Measurements from ENCODE around the gene E2F2. TPM values are rescaled to one million over a fixed set of nuclear protein-coding genes. Genes with fewer than 3 reads are reported as not detected.

Gene E2F2
- total RNA-seq, 4 donors from 2014 or later = 0.10 to 0.27 (median 0.17) TPM; not detected in 1

GRCh38 chr1:23478896-23479665 lies 52.0 kb downstream of the E2F2 start:
- Histone ChIP-seq H3K36me3 (no peaks in the 10 kb centered on the region), H3K27ac (peak overlapping the region; percentile 79 to 85 (median 80)), H3K4me3 (replicated peaks in 1 of 3) (no peak overlapping the region), H3K9me3 (no peaks in the 10 kb centered on the region), H3K4me1 (peaks cover 31 to 57% of the 10 kb centered on the region in 2 donors), H3K27me3 (no peaks in the 10 kb centered on the region)
- intact Hi-C loops (cut with DNase I) = no loop called here
- TF ChIP-seq POLR2A (IDR thresholded peaks at IDR 0.05) (peak in 1 of 2 donors; percentile 88), CTCF (IDR thresholded peaks at IDR 0.05) (no peak)
- peak; percentile 94 to 96 for DNase-seq
- WGBS, 2 donors = 22 to 28% methylated on average over 8 to 9 of the region's 9 CpGs

- peak overlapping the region in 1 of 3 donors; percentile 79 for H3K27ac ChIP-seq
- no peaks in the 10 kb centered on the region for H3K27me3 ChIP-seq
- intact Hi-C loops (cut with DNase I) = no loop called here
- WGBS, 2 donors = 91 to 94% methylated on average over 9 to 10 of the region's 10 CpGs
- peaks cover 25 to 60% of the 10 kb centered on the region in 2 donors for H3K4me1 ChIP-seq
- no peaks in the 10 kb centered on the region for H3K9me3 ChIP-seq
- TF ChIP-seq CTCF (IDR thresholded peaks at IDR 0.05) (no peak), POLR2A (IDR thresholded peaks at IDR 0.05) (no peak)
- H3K4me3 ChIP-seq (replicated peaks in 1 of 3) = no peak overlapping the region
- H3K36me3 ChIP-seq = no peaks in the 10 kb centered on the region
- no peak for DNase-seq
These were observed 53.5 kb downstream of the E2F2 start for GRCh38 chr1:23477359-23478144.

GRCh38 chr1:23475641-23476040 lies 55.4 kb downstream of the E2F2 start:
- Histone ChIP-seq H3K36me3 (no peaks in the 10 kb centered on the region), H3K4me1 (peaks cover 23 to 57% of the 10 kb centered on the region in 2 donors), H3K9me3 (no peaks in the 10 kb centered on the region), H3K27me3 (no peaks in the 10 kb centered on the region), H3K27ac (peak overlapping the region in 1 of 3 donors; percentile 2), H3K4me3 (replicated peaks in 1 of 3) (no peak overlapping the region)
- intact Hi-C loops (cut with DNase I) = no loop called here
- 78 to 87% methylated on average over 3 of the region's 3 CpGs for WGBS, 2 donors
- TF ChIP-seq POLR2A (IDR thresholded peaks at IDR 0.05) (no peak), CTCF (IDR thresholded peaks at IDR 0.05) (no peak)
- no peak for DNase-seq

- Histone ChIP-seq H3K27ac (peak overlapping the region in 2 of 3 donors; percentile 2 to 59), H3K9me3 (no peaks in the 10 kb centered on the region), H3K4me1 (peaks cover 27 to 58% of the 10 kb centered on the region in 2 donors), H3K4me3 (replicated peaks in 1 of 3) (no peak overlapping the region), H3K36me3 (no peaks in the 10 kb centered on the region), H3K27me3 (no peaks in the 10 kb centered on the region)
- intact Hi-C loops (cut with DNase I) = no loop called here
- no peak for TF ChIP-seq CTCF (IDR thresholded peaks at IDR 0.05)
- WGBS, 2 donors = 50 to 63% methylated on average over 6 of the region's 6 CpGs
- DNase-seq = peak; percentile 31 to 42
These were observed 55.9 kb downstream of the E2F2 start for GRCh38 chr1:23475134-23475628.

Measured in thyroid gland (tissue), 4 donors.